ENCODE results near the gene HIGD1C. TPM values are rescaled to one million over a fixed set of nuclear protein-coding genes. Genes with fewer than 3 reads are reported as not detected.
"Not testable (repeated sequence)": the region's sequence is repeated elsewhere in the genome, so short reads cannot be mapped to it uniquely, and the experiment has no call there.

The HIGD1C gene
- total RNA-seq, 2 donors from 2014 or later, result not detected

GRCh38 chr12:51009056-51009440 is 56.7 kb downstream of the HIGD1C start:
- Mint-ChIP-seq H3K27ac (peak overlapping the region; percentile 86), H3K27me3 (no peaks in the 10 kb centered on the region), H3K36me3 (ENCODE audit: low read depth) (peaks cover 53% of the 10 kb centered on the region), H3K4me1 (peaks cover 24% of the 10 kb centered on the region), H3K4me3 (peak overlapping the region; percentile 68), H3K9me3 (no peaks in the 10 kb centered on the region)
- peak; percentile 86 for ATAC-seq (replicated peaks)

- ATAC-seq (replicated peaks), result no peak
- Mint-ChIP-seq H3K36me3 (ENCODE audit: low read depth) (peaks cover 24% of the 10 kb centered on the region), H3K9me3 (no peaks in the 10 kb centered on the region), H3K4me3 (peak overlapping the region; percentile 57), H3K4me1 (peaks cover 24% of the 10 kb centered on the region), H3K27me3 (no peaks in the 10 kb centered on the region), H3K27ac (peak overlapping the region; percentile 51)
Observed at GRCh38 chr12:51011955-51012354, 59.6 kb downstream of the HIGD1C start.

- H3K4me3 Mint-ChIP-seq, result peak overlapping the region; percentile 57
- peaks cover 16% of the 10 kb centered on the region for H3K36me3 Mint-ChIP-seq (ENCODE audit: low read depth)
- H3K4me1 Mint-ChIP-seq, result peaks cover 30% of the 10 kb centered on the region
- peak overlapping the region; percentile 51 for H3K27ac Mint-ChIP-seq
- ATAC-seq (replicated peaks), result peak; percentile 30
- H3K9me3 Mint-ChIP-seq, result no peaks in the 10 kb centered on the region
- no peaks in the 10 kb centered on the region for H3K27me3 Mint-ChIP-seq
Observed at GRCh38 chr12:51012570-51013236, 60.4 kb downstream of the HIGD1C start.

GRCh38 chr12:51013441-51013840 is 61.1 kb downstream of the HIGD1C start:
- peak overlapping the region; percentile 51 for H3K27ac Mint-ChIP-seq
- no peak for ATAC-seq (replicated peaks)
- H3K4me3 Mint-ChIP-seq, result peak overlapping the region; percentile 57
- H3K27me3 Mint-ChIP-seq, result no peaks in the 10 kb centered on the region
- no peaks in the 10 kb centered on the region for H3K9me3 Mint-ChIP-seq
- H3K36me3 Mint-ChIP-seq (ENCODE audit: low read depth), result peaks cover 9% of the 10 kb centered on the region
- H3K4me1 Mint-ChIP-seq, result peaks cover 30% of the 10 kb centered on the region

GRCh38 chr12:51014467-51014866 is 62.1 kb downstream of the HIGD1C start:
- not testable (repeated sequence) for H3K9me3 Mint-ChIP-seq; H3K4me3 Mint-ChIP-seq; H3K27ac Mint-ChIP-seq; H3K36me3 Mint-ChIP-seq (ENCODE audit: low read depth); H3K27me3 Mint-ChIP-seq; ATAC-seq (replicated peaks)
- H3K4me1 Mint-ChIP-seq, result peaks cover 24% of the 10 kb centered on the region

- Mint-ChIP-seq H3K36me3 (ENCODE audit: low read depth) (peaks cover 8% of the 10 kb centered on the region), H3K27me3 (no peaks in the 10 kb centered on the region), H3K9me3 (no peaks in the 10 kb centered on the region), H3K4me1 (peaks cover 20% of the 10 kb centered on the region), H3K27ac (no peak overlapping the region), H3K4me3 (no peak overlapping the region)
- no peak for ATAC-seq (replicated peaks)
Observed at GRCh38 chr12:51017452-51017851, 65.1 kb downstream of the HIGD1C start.

GRCh38 chr12:51018956-51019355 is 66.6 kb downstream of the HIGD1C start:
- no peaks in the 10 kb centered on the region for H3K9me3 Mint-ChIP-seq
- no peak overlapping the region for H3K4me3 Mint-ChIP-seq
- no peaks in the 10 kb centered on the region for H3K27me3 Mint-ChIP-seq
- H3K27ac Mint-ChIP-seq, result no peak overlapping the region
- H3K36me3 Mint-ChIP-seq (ENCODE audit: low read depth), result peaks cover 8% of the 10 kb centered on the region
- no peak for ATAC-seq (replicated peaks)
- H3K4me1 Mint-ChIP-seq, result peaks cover 14% of the 10 kb centered on the region

GRCh38 chr12:51019927-51020326 is 67.6 kb downstream of the HIGD1C start:
- no peaks in the 10 kb centered on the region for H3K9me3 Mint-ChIP-seq
- H3K27ac Mint-ChIP-seq, result no peak overlapping the region
- no peaks in the 10 kb centered on the region for H3K27me3 Mint-ChIP-seq
- ATAC-seq (replicated peaks), result no peak
- peaks cover 16% of the 10 kb centered on the region for H3K36me3 Mint-ChIP-seq (ENCODE audit: low read depth)
- peaks cover 14% of the 10 kb centered on the region for H3K4me1 Mint-ChIP-seq
- no peak overlapping the region for H3K4me3 Mint-ChIP-seq

Other genes with a start within 250 kb of the HIGD1C start
- gene ATF1, start 188.4 kb upstream of the HIGD1C start, total RNA-seq, result 10 to 100 TPM; 53.8 to 55.7 TPM
- not detected for gene TMPRSS12, start 109.6 kb upstream of the HIGD1C start, total RNA-seq
- 10 to 100 TPM; 51.8 to 56.3 TPM for gene SLC11A2, start 73.8 kb downstream of the HIGD1C start, total RNA-seq
- 10 to 100 TPM; 74.8 to 90.2 TPM for gene LETMD1, start 95.8 kb downstream of the HIGD1C start, total RNA-seq
- 10 to 100 TPM; 14.4 to 16.1 TPM for gene CSRNP2, start 131.1 kb downstream of the HIGD1C start, total RNA-seq
- gene TFCP2, start 220.6 kb downstream of the HIGD1C start, total RNA-seq, result 10 to 100 TPM; 30.4 to 30.7 TPM

All from activated T-helper 17 cell treated with anti-CD3 and anti-CD28 coated beads, Interleukin-2, amount 50 U/mL, for 72 hours (primary cell).